Stimulated activated CD4-positive, alpha-beta T cell treated with anti-CD3 and anti-CD28 coated beads, Interleukin-4, amount 100 ng/mL, for 24 hours (primary cell): ENCODE data around the gene HNRNPF.
"Not testable (repeated sequence)": the region's sequence is repeated elsewhere in the genome, so short reads cannot be mapped to it uniquely, and the experiment has no call there.

Experiments used
- DNase-seq: peaks from one replicate; pipeline ENCODE4 v3.0.0-alpha.2; 2020

HNRNPF gene

GRCh38 chr10:43395571-43396060 is 13.4 kb downstream of the HNRNPF start:
- DNase-seq: peak; percentile 52

GRCh38 chr10:43394868-43395267 is 14.1 kb downstream of the HNRNPF start:
- no peak for DNase-seq

- DNase-seq: no peak
Observed at GRCh38 chr10:43393606-43394360, 15.2 kb downstream of the HNRNPF start.

GRCh38 chr10:43393186-43393585 is 15.8 kb downstream of the HNRNPF start:
- DNase-seq: not testable (repeated sequence)

- DNase-seq: no peak
Observed at GRCh38 chr10:43392748-43393147, 16.2 kb downstream of the HNRNPF start.

GRCh38 chr10:43391496-43391895 is 17.5 kb downstream of the HNRNPF start:
- no peak for DNase-seq

GRCh38 chr10:43390759-43391158 is 18.2 kb downstream of the HNRNPF start:
- DNase-seq: no peak

GRCh38 chr10:43390333-43390732 is 18.7 kb downstream of the HNRNPF start:
- DNase-seq: no peak

GRCh38 chr10:43389867-43390266 is 19.1 kb downstream of the HNRNPF start:
- no peak for DNase-seq

GRCh38 chr10:43387678-43388032 is 21.3 kb downstream of the HNRNPF start:
- no peak for DNase-seq

GRCh38 chr10:43386981-43387677 is 21.9 kb downstream of the HNRNPF start:
- DNase-seq: no peak

GRCh38 chr10:43386549-43386948 is 22.4 kb downstream of the HNRNPF start:
- DNase-seq: no peak

GRCh38 chr10:43385412-43386004 is 23.5 kb downstream of the HNRNPF start:
- DNase-seq: no peak

- DNase-seq: no peak
Observed at GRCh38 chr10:43384252-43385221, 24.4 kb downstream of the HNRNPF start.

GRCh38 chr10:43383204-43383971 is 25.6 kb downstream of the HNRNPF start:
- no peak for DNase-seq

- DNase-seq: no peak
Observed at GRCh38 chr10:43380610-43381222, 28.3 kb downstream of the HNRNPF start.

- DNase-seq: no peak
Observed at GRCh38 chr10:43377424-43377883, 31.5 kb downstream of the HNRNPF start.

GRCh38 chr10:43376828-43377423 is 32.1 kb downstream of the HNRNPF start:
- no peak for DNase-seq

- DNase-seq: no peak
Observed at GRCh38 chr10:43376046-43376635, 32.8 kb downstream of the HNRNPF start.

- no peak for DNase-seq
Observed at GRCh38 chr10:43375401-43376020, 33.5 kb downstream of the HNRNPF start.
